Endothelial cell of umbilical vein (primary cell): ENCODE measurements around the gene NLRP6. TPM values are rescaled to one million over a fixed set of nuclear protein-coding genes. Genes with fewer than 3 reads are reported as not detected.

Source experiments
- BruUV-seq: library from RNA; stranded (reverse); fragments of 400-500 nt; replicated peaks from 2 replicates; lab custom pipeline; 2021; lab: Mats Ljungman, UMichigan
- CTCF ChIA-PET: fragments of 300-600, 350-600 bp; sonication (Branson Sonifier 250); formaldehyde crosslinking; loops from one replicate; lab custom pipeline; 2021; ENCODE audit warnings: antibody characterized with exemption, inconsistent platforms; lab: Charles Lee
- POLR2A ChIA-PET: fragments of 300-600, 350-600 bp; sonication (Branson Sonifier 250); formaldehyde crosslinking; loops from one replicate; lab custom pipeline; 2021; ENCODE audit warnings: antibody characterized with exemption, inconsistent platforms; lab: Charles Lee
- DNase-seq: peaks from one replicate; pipeline ENCODE4 v3.0.0-alpha.2; 2011; ENCODE audit warnings: low read depth, low spot score
- FAIRE-seq: peaks from 2 replicates; lab custom pipeline; 2011; peaks lifted over from hg19 to GRCh38; lab: Jason Lieb, UNC
- H2AFZ ChIP-seq: 2 replicates; pipeline ENCODE4 v1.6.0; 2012; ENCODE audit warnings: low read depth, low read length, control low read depth, inconsistent platforms
- H3K27ac ChIP-seq: 2 replicates; pipeline ENCODE4 v1.5.1; 2011; ENCODE audit warnings: low read depth, mild to moderate bottlenecking, control low read depth, low read length, moderate library complexity; ENCODE audit not compliant: insufficient read depth
- H3K27me3 ChIP-seq, 2 experiments: 2 replicates each; pipeline versions ENCODE4 v1.6.0 to v1.6.1; 2011; ENCODE audit warnings: low read length in 2 of 2, mixed read lengths in 1 of 2; ENCODE audit not compliant: control insufficient read depth in 2 of 2, insufficient read depth in 2 of 2
- H3K36me3 ChIP-seq, 2 experiments: 2 replicates in 1 of 2; 3 replicates in 1 of 2; pipeline ENCODE4 v1.5.1; 2011; ENCODE audit warnings: low read length in 2 of 2, mild to moderate bottlenecking in 1 of 2, moderate library complexity in 1 of 2; ENCODE audit not compliant: control insufficient read depth in 2 of 2, insufficient read depth in 2 of 2; ENCODE audit errors: extremely low read depth in 1 of 2
- H3K4me1 ChIP-seq: 3 replicates; pipeline ENCODE4 v1.5.1; 2011; ENCODE audit warnings: mild to moderate bottlenecking, low read length; ENCODE audit not compliant: control insufficient read depth, insufficient read depth; ENCODE audit errors: extremely low read depth
- H3K4me2 ChIP-seq: 2 replicates; pipeline ENCODE4 v1.6.1; 2011; ENCODE audit warnings: low read length, control low read depth, mixed read lengths; ENCODE audit not compliant: insufficient read depth
- H3K4me3 ChIP-seq, 3 experiments: fragments of 200-600 bp in 1 of 3; sonication (generic), shearing (Covaris generic) in 1 of 3; replicated peaks in 1 of 3; 2 replicates each; pipeline ENCODE4 v1.5.1; 2011 to 2016; ENCODE audit warnings: control low read depth in 3 of 3, low read length in 3 of 3, mild to moderate bottlenecking in 2 of 3, inconsistent platforms in 1 of 3, low read depth in 1 of 3, moderate library complexity in 1 of 3; ENCODE audit not compliant: insufficient read depth in 1 of 3
- H3K79me2 ChIP-seq: 2 replicates; pipeline ENCODE4 v1.6.0; 2012; ENCODE audit warnings: low read length, inconsistent platforms; ENCODE audit not compliant: control insufficient read depth, insufficient read depth
- H3K9ac ChIP-seq: replicated peaks from 2 replicates; pipeline ENCODE3; 2011; ENCODE audit warnings: low read length, control low read depth; ENCODE audit not compliant: insufficient read depth; ENCODE audit errors: extremely low read depth
- H3K9me1 ChIP-seq: replicated peaks from 3 replicates; pipeline ENCODE4 v1.6.0; 2011; ENCODE audit warnings: mild to moderate bottlenecking, low read length; ENCODE audit not compliant: control insufficient read depth, insufficient read depth; ENCODE audit errors: extremely low read depth
- H3K9me3 ChIP-seq: replicated peaks from 2 replicates; pipeline ENCODE4 v1.5.1; 2012; ENCODE audit warnings: low read length, inconsistent platforms; ENCODE audit not compliant: control insufficient read depth, insufficient read depth
- H4K20me1 ChIP-seq: replicated peaks from 2 replicates; pipeline ENCODE3; 2011; ENCODE audit warnings: mild to moderate bottlenecking, low read length; ENCODE audit not compliant: control insufficient read depth, insufficient read depth; ENCODE audit errors: extremely low read depth
- CTCF ChIP-seq, 2 donors: IDR thresholded peaks; 1 replicate in 1 of 2; 2 replicates in 1 of 2; pipeline ENCODE4 v1.5.1; 2011; ENCODE audit warnings: low read length in 2 of 2, mild to moderate bottlenecking in 2 of 2, moderate library complexity in 2 of 2, control low read depth in 1 of 2, inconsistent platforms in 1 of 2, low read depth in 1 of 2; ENCODE audit not compliant: insufficient read depth in 1 of 2; ENCODE audit errors: extremely low read depth in 1 of 2
- EZH2 ChIP-seq: IDR thresholded peaks from 2 replicates; pipeline ENCODE4 v1.6.1; 2012; ENCODE audit warnings: borderline replicate concordance, low read depth, mild to moderate bottlenecking, moderate library complexity, low read length, inconsistent platforms; ENCODE audit not compliant: severe bottlenecking
- FOS ChIP-seq: IDR thresholded peaks from 2 replicates; pipeline ENCODE4 v1.6.1; 2011; ENCODE audit warnings: mild to moderate bottlenecking, low read length, moderate library complexity, borderline replicate concordance; ENCODE audit not compliant: insufficient read depth
- GATA2 ChIP-seq: IDR thresholded peaks from 2 replicates; pipeline ENCODE4 v1.7.0; 2011; ENCODE audit warnings: low read depth, mild to moderate bottlenecking, moderate library complexity, mixed read lengths, low read length; ENCODE audit not compliant: insufficient read length, insufficient read depth
- JUN ChIP-seq: IDR thresholded peaks from 2 replicates; pipeline ENCODE4 v1.6.1; 2011; ENCODE audit warnings: borderline replicate concordance, low read depth; ENCODE audit not compliant: insufficient read length, insufficient read depth
- MAX ChIP-seq: IDR thresholded peaks from 2 replicates; pipeline ENCODE4 v1.6.1; 2011; ENCODE audit not compliant: insufficient read depth, insufficient read length
- MYC ChIP-seq: IDR thresholded peaks from one replicate; pipeline ENCODE4 v1.6.1; 2011; ENCODE audit warnings: mild to moderate bottlenecking, low read depth, low read length
- POLR2A ChIP-seq: IDR thresholded peaks from 2 replicates; pipeline ENCODE4 v1.6.1; 2012; ENCODE audit warnings: low read depth, mild to moderate bottlenecking, control low read depth, low read length
- POLR2AphosphoS5 ChIP-seq: IDR thresholded peaks from 2 replicates; pipeline ENCODE4 v1.6.1; 2012; ENCODE audit warnings: low read depth, mild to moderate bottlenecking, control low read depth, low read length, moderate library complexity; ENCODE audit not compliant: insufficient read depth
- dilution Hi-C: fragments of 300-500 bp; cut with MboI; formaldehyde crosslinking; loops from one replicate; pipeline ENCODE4 v1.15.0; 2019; ENCODE audit warnings: low sequenced_read_pairs; ENCODE audit not compliant: extremely low pct_ligation_motif_present
- intact Hi-C: fragments of 100-400 bp; cut with micrococcal nuclease; formaldehyde crosslinking; loops from one replicate; pipeline ENCODE4 v1.10.0; 2022
- polyA plus RNA-seq, 4 experiments: library from polyadenylated mRNA; depleted of rRNA in 3 of 4; stranded (reverse) in 3 of 4; unstranded in 1 of 4; fragments of >200 nt; gene quantifications; 2 replicates each; pipeline versions ENCODE4 v1.2.1 to v1.2.3, GENCODE V29; 2011 to 2012; ENCODE audit warnings: missing spikeins in 1 of 4
- total RNA-seq: library from RNA; stranded (reverse); gene quantifications from 2 replicates; pipeline ENCODE4 v1.2.3, GENCODE V29; 2021

The NLRP6 gene
- total and polyA plus RNA-seq, 2 donors (not counting 3 experiments of a cell fraction or from before 2014, with no cell fraction given), result not detected

- TSS peak; percentile 58 for BruUV-seq
- POLR2A ChIA-PET, result no interaction called here
Observed at GRCh38 chr11:289712-290620, 11.8 kb downstream of the NLRP6 start.

More at GRCh38 chr11:289712-290620, 11.8 kb downstream of the NLRP6 start:
- TF ChIP-seq POLR2AphosphoS5, result no peak
- TF ChIP-seq MYC, result no peak
- no peak for TF ChIP-seq FOS
- TF ChIP-seq MAX, result no peak
- TF ChIP-seq CTCF (IDR thresholded peaks at IDR 0.05; ENCODE audit: extremely low read depth in 1 of 2, insufficient read depth in 1 of 2, low read depth in 1 of 2, low read length in 2 of 2), result no peak
- no peak for TF ChIP-seq POLR2A
- no peak for TF ChIP-seq GATA2
- TF ChIP-seq EZH2, result no peak
- TF ChIP-seq JUN, result no peak
- Histone ChIP-seq H3K9me3 (no peaks in the 10 kb centered on the region), H3K27ac (no peak overlapping the region), H3K9me1 (no peaks in the 10 kb centered on the region), H3K79me2 (no peaks in the 10 kb centered on the region), H3K27me3 (peaks cover 8% of the 10 kb centered on the region in 2 experiments), H2AFZ (no peak overlapping the region), H3K9ac (no peak overlapping the region), H3K4me2 (no peak overlapping the region), H3K4me1 (peaks cover 3% of the 10 kb centered on the region), H3K4me3 (peak overlapping the region in 1 of 3 experiments; percentile 58), H4K20me1 (no peaks in the 10 kb centered on the region), H3K36me3 (peaks cover 0 to 8% of the 10 kb centered on the region in 2 experiments)
- DNase-seq (no peak), FAIRE-seq (no peak)
- CTCF ChIA-PET, result interaction anchor here (1.0 to 2.2 kb wide), 2 partner anchors 15 to 39 kb away, joined by 5 to 11 read pairs; no protein-coding TSS in a partner anchor
- intact Hi-C loops, result no loop called here
- dilution Hi-C loops, result no loop called here
